Hematopoietic multipotent progenitor cell treated with erythropoietin and hydrocortisone succinate and interleukin-3 and kit ligand, for 6 days (in vitro differentiated cells): Measurements from ENCODE around the gene C17orf113.
"Not testable (repeated sequence)": the region's sequence is repeated elsewhere in the genome, so short reads cannot be mapped to it uniquely, and the experiment has no call there.

Experiments used
- DNase-seq: peaks from one replicate; pipeline ENCODE4 v3.0.0-alpha.2; 2015

C17orf113 gene

GRCh38 chr17:42012363-42012762 is 38.0 kb downstream of the C17orf113 start:
- DNase-seq, result not testable (repeated sequence)

- peak; percentile 72 for DNase-seq
Measured at GRCh38 chr17:42010898-42011516, 39.4 kb downstream of the C17orf113 start.

GRCh38 chr17:42010266-42010680 is 40.1 kb downstream of the C17orf113 start:
- DNase-seq, result not testable (repeated sequence)

- DNase-seq, result peak; percentile 28
Measured at GRCh38 chr17:42009170-42009569, 41.2 kb downstream of the C17orf113 start.

GRCh38 chr17:42005166-42005565 is 45.2 kb downstream of the C17orf113 start:
- no peak for DNase-seq

- no peak for DNase-seq
Measured at GRCh38 chr17:42002792-42003301, 47.6 kb downstream of the C17orf113 start.

- DNase-seq, result no peak
Measured at GRCh38 chr17:42002175-42002791, 48.1 kb downstream of the C17orf113 start.

- no peak for DNase-seq
Measured at GRCh38 chr17:42001729-42002128, 48.7 kb downstream of the C17orf113 start.

- no peak for DNase-seq
Measured at GRCh38 chr17:42000413-42001133, 49.8 kb downstream of the C17orf113 start.

- DNase-seq, result no peak
Measured at GRCh38 chr17:41998497-41998896, 51.9 kb downstream of the C17orf113 start.

- no peak for DNase-seq
Measured at GRCh38 chr17:41996855-41997164, 53.6 kb downstream of the C17orf113 start.

- DNase-seq, result no peak
Measured at GRCh38 chr17:41992576-41992975, 57.8 kb downstream of the C17orf113 start.

GRCh38 chr17:41989702-41990419 is 60.5 kb downstream of the C17orf113 start:
- no peak for DNase-seq

- no peak for DNase-seq
Measured at GRCh38 chr17:41988418-41988817, 62.0 kb downstream of the C17orf113 start.
